Articular chondrocyte of knee joint (primary cell): ENCODE data around the gene PCDHB15. TPM values are rescaled to one million over a fixed set of nuclear protein-coding genes. Genes with fewer than 3 reads are reported as not detected.

Source experiments
- total RNA-seq: library from RNA; depleted of rRNA; stranded (reverse); fragments of >200 nt; gene quantifications from 2 replicates; pipeline ENCODE4 v1.2.3, GENCODE V29; 2012

Gene PCDHB15
- 1.7 and 1.9 TPM in 2 replicates for total RNA-seq

DNA sequence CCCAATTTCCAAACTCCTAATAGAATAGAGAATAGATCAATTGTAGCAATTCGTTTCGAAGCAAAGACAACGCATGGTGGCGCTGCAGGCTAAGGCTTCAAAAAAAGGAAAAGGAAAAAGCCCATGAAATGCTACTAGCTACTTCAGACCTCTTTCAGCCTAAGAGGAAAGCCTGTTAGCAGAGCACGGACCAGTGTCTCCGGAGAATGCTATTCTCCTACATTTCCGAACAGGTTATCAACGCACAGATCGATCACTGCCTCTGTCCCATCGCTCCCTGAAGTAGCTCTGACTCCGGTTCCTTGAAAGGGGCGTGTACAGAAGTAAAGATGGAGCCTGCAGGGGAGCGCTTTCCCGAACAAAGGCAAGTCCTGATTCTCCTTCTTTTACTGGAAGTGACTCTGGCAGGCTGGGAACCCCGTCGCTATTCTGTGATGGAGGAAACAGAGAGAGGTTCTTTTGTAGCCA lies at the start of gene PCDHB15:
TSS of gene PCDHB15 (plus strand) at position 146 of the 468 bp plus-strand sequence. CDS start at position 330, 184 bp downstream.

GRCh38 chr5:141199359-141200235 lies 45.6 kb upstream of the PCDHB15 start, which contains the start of gene PCDHB11:
TSS of gene PCDHB11 (plus strand) at chr5:141199627. CDS start at chr5:141199775, 148 bp downstream.

GRCh38 chr5:141208478-141208877 lies 36.7 kb upstream of the PCDHB15 start, which contains the start of gene PCDHB12:
TSS of gene PCDHB12 (plus strand) at chr5:141208719. CDS start at chr5:141208908, 189 bp downstream.

DNA sequence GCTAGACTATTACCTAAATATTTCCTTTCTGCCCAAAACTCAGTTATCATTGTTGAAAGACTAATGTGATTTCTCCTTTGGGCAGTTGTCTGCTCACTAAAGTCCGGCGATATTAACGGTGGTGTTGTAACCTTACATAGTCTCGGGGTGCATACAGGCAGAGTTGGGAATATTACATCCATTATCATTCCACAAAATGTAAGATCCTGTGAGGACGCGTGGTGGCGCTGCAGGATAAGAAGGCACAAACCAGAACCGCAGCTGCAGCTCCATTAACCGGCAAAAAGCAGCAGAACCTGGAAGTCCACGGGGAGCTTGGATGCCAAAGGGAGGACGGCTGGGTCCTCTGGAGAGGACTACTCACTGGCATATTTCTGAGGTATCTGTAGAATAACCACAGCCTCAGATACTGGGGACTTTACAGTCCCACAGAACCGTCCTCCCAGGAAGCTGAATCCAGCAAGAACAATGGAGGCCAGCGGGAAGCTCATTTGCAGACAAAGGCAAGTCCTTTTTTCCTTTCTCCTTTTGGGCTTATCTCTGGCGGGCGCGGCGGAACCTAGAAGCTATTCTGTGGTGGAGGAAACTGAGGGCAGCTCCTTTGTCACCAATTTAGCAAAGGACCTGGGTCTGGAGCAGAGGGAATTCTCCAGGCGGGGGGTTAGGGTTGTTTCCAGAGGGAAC lies 31.4 kb upstream of the PCDHB15 start, which contains the start of gene PCDHB13:
TSS of gene PCDHB13 (plus strand) at position 264 of the 684 bp plus-strand sequence. CDS start at position 469, 205 bp downstream.

GRCh38 chr5:141223112-141223783 lies 21.9 kb upstream of the PCDHB15 start, which contains the start of gene PCDHB14:
TSS of gene PCDHB14 (plus strand) at chr5:141223343. CDS start at chr5:141223506, 163 bp downstream.

Other genes starting within 250 kb of the PCDHB15 start
- under 0.01 TPM in 1 of 2 replicates, not detected in the other for gene PCDHB1, start 194.0 kb upstream of the PCDHB15 start, total RNA-seq
- gene PCDHB2, start 150.8 kb upstream of the PCDHB15 start, total RNA-seq: 3.9 and 4.2 TPM in 2 replicates
- 0.97 and 1.0 TPM in 2 replicates for gene PCDHB3, start 144.9 kb upstream of the PCDHB15 start, total RNA-seq
- gene PCDHB4, start 123.6 kb upstream of the PCDHB15 start, total RNA-seq: 1.8 and 2.1 TPM in 2 replicates
- 2.9 and 3.6 TPM in 2 replicates for gene PCDHB5, start 110.2 kb upstream of the PCDHB15 start, total RNA-seq
- gene PCDHB6, start 95.3 kb upstream of the PCDHB15 start, total RNA-seq: 0.65 and 0.97 TPM in 2 replicates
- 2.0 and 2.5 TPM in 2 replicates for gene PCDHB7, start 72.8 kb upstream of the PCDHB15 start, total RNA-seq
- 0.52 and 1.1 TPM in 2 replicates for gene PCDHB8, start 67.6 kb upstream of the PCDHB15 start, total RNA-seq
- 3.1 and 4.4 TPM in 2 replicates for gene PCDHB16, start 63.0 kb upstream of the PCDHB15 start, total RNA-seq
- 0.91 and 2.3 TPM in 2 replicates for gene PCDHB9, start 58.2 kb upstream of the PCDHB15 start, total RNA-seq
- 2.2 and 2.5 TPM in 2 replicates for gene PCDHB10, start 53.0 kb upstream of the PCDHB15 start, total RNA-seq
- 1.4 and 1.7 TPM in 2 replicates for gene PCDHB11, start 45.8 kb upstream of the PCDHB15 start, total RNA-seq
- gene PCDHB12, start 36.7 kb upstream of the PCDHB15 start, total RNA-seq: 1.0 and 1.3 TPM in 2 replicates
- gene PCDHB13, start 31.5 kb upstream of the PCDHB15 start, total RNA-seq: 2.7 and 4.0 TPM in 2 replicates
- gene PCDHB14, start 22.1 kb upstream of the PCDHB15 start, total RNA-seq: 3.8 and 4.4 TPM in 2 replicates
- 0.32 and 0.39 TPM in 2 replicates for gene SLC25A2, start 58.7 kb downstream of the PCDHB15 start, total RNA-seq
- gene TAF7, start 75.4 kb downstream of the PCDHB15 start, total RNA-seq: 61.7 and 84.2 TPM in 2 replicates
- 1.4 and 1.9 TPM in 2 replicates for gene PCDHGA1, start 85.1 kb downstream of the PCDHB15 start, total RNA-seq
- 4.7 and 4.9 TPM in 2 replicates for gene PCDHGA2, start 93.4 kb downstream of the PCDHB15 start, total RNA-seq
- 3.7 and 6.2 TPM in 2 replicates for gene PCDHGA3, start 98.4 kb downstream of the PCDHB15 start, total RNA-seq
- 4.1 and 6.1 TPM in 2 replicates for gene PCDHGB1, start 104.7 kb downstream of the PCDHB15 start, total RNA-seq
- gene PCDHGA4, start 109.6 kb downstream of the PCDHB15 start, total RNA-seq: 6.7 and 8.9 TPM in 2 replicates
- gene PCDHGB2, start 114.6 kb downstream of the PCDHB15 start, total RNA-seq: 6.5 and 6.8 TPM in 2 replicates
- 5.6 and 6.5 TPM in 2 replicates for gene PCDHGA5, start 118.8 kb downstream of the PCDHB15 start, total RNA-seq
- 8.4 and 8.6 TPM in 2 replicates for gene PCDHGB3, start 124.8 kb downstream of the PCDHB15 start, total RNA-seq
- gene PCDHGA6, start 128.5 kb downstream of the PCDHB15 start, total RNA-seq: 7.8 and 10.4 TPM in 2 replicates
- 9.0 and 10.6 TPM in 2 replicates for gene PCDHGA7, start 137.3 kb downstream of the PCDHB15 start, total RNA-seq
- 24.4 and 26.2 TPM in 2 replicates for gene PCDHGB4, start 142.3 kb downstream of the PCDHB15 start, total RNA-seq
- 5.6 and 5.7 TPM in 2 replicates for gene PCDHGA8, start 147.2 kb downstream of the PCDHB15 start, total RNA-seq
- 27.7 and 35.0 TPM in 2 replicates for gene PCDHGB5, start 152.6 kb downstream of the PCDHB15 start, total RNA-seq
- 10.1 and 11.1 TPM in 2 replicates for gene PCDHGA9, start 157.4 kb downstream of the PCDHB15 start, total RNA-seq
- gene PCDHGB6, start 162.6 kb downstream of the PCDHB15 start, total RNA-seq: 7.9 and 9.5 TPM in 2 replicates
- gene PCDHGA10, start 167.6 kb downstream of the PCDHB15 start, total RNA-seq: 15.3 and 17.9 TPM in 2 replicates
- gene PCDHGB7, start 172.3 kb downstream of the PCDHB15 start, total RNA-seq: 25.6 and 26.2 TPM in 2 replicates
- gene PCDHGA11, start 175.7 kb downstream of the PCDHB15 start, total RNA-seq: 20.1 and 24.1 TPM in 2 replicates
- gene PCDHGA12, start 185.1 kb downstream of the PCDHB15 start, total RNA-seq: 25.1 and 30.2 TPM in 2 replicates
- 122 and 161 TPM in 2 replicates for gene PCDHGC3, start 230.6 kb downstream of the PCDHB15 start, total RNA-seq
- 5.6 and 6.4 TPM in 2 replicates for gene PCDHGC4, start 239.6 kb downstream of the PCDHB15 start, total RNA-seq
- gene PCDHGC5, start 243.7 kb downstream of the PCDHB15 start, total RNA-seq: 4.7 and 8.1 TPM in 2 replicates